Muscle of leg (tissue), 11 donors: ENCODE results near the gene DSE. TPM values are rescaled to one million over a fixed set of nuclear protein-coding genes. Genes with fewer than 3 reads are reported as not detected.
A peak's percentile ranks its signal among the peaks of the same experiment; 100 is the strongest.

Source experiments
- DNase-seq: peaks from one replicate; pipeline ENCODE4 v3.0.0; 2013
- H3K27ac ChIP-seq: one replicate; pipeline ENCODE4 v1.5.1; 2013; ENCODE audit warnings: mild to moderate bottlenecking, low read length, control low read depth
- H3K27me3 ChIP-seq: one replicate; pipeline ENCODE4 v1.6.1; 2013; ENCODE audit warnings: low read length; ENCODE audit not compliant: control insufficient read depth, insufficient read depth
- H3K36me3 ChIP-seq: one replicate; pipeline ENCODE4 v1.6.1; 2013; ENCODE audit warnings: low read length; ENCODE audit not compliant: control insufficient read depth, insufficient read depth
- H3K4me1 ChIP-seq: one replicate; pipeline ENCODE4 v1.6.1; 2013; ENCODE audit warnings: low read length; ENCODE audit not compliant: control insufficient read depth, insufficient read depth
- H3K4me3 ChIP-seq: one replicate; pipeline ENCODE4 v1.5.1; 2013; ENCODE audit warnings: low read length, control low read depth
- H3K9me3 ChIP-seq: replicated peaks from 2 replicates; pipeline ENCODE4 v1.6.1; 2013; ENCODE audit warnings: low read depth, low read length; ENCODE audit not compliant: control insufficient read depth
- WGBS: methylation state at CpG from one replicate; pipeline ENCODE4 v1.1.5; 2013; ENCODE audit warnings: missing lambda C conversion rate; ENCODE audit not compliant: insufficient coverage; 5-methylcytosine and 5-hydroxymethylcytosine counted together
- polyA plus RNA-seq, 8 donors: library from polyadenylated mRNA; unstranded; fragments of 120-200 nt; gene quantifications; one replicate each; pipeline versions ENCODE4 v1.2.1 to v1.2.3, GENCODE V29; 2013; ENCODE audit warnings: inconsistent platforms in 1 of 8, low replicate concordance in 1 of 8; ENCODE audit not compliant: insufficient read length in 8 of 8, insufficient read depth in 1 of 8
- total RNA-seq: library from RNA; stranded (reverse); fragments of 120-200 nt; gene quantifications from one replicate; pipeline ENCODE4 v1.2.4, GENCODE V29; 2013

DSE gene
- total and polyA plus RNA-seq, 9 donors: 23.7 to 42.3 (median 29.8) TPM

GRCh38 chr6:116405652-116406356 is 35.1 kb downstream of the DSE start:
- no peaks in the 10 kb centered on the region for H3K36me3 ChIP-seq
- H3K27me3 ChIP-seq: no peaks in the 10 kb centered on the region
- 15% methylated on average over 2 of the region's 8 CpGs for WGBS
- peak overlapping the region; percentile 87 for H3K27ac ChIP-seq
- no peaks in the 10 kb centered on the region for H3K9me3 ChIP-seq
- DNase-seq: peak; percentile 80
- peaks cover 19% of the 10 kb centered on the region for H3K4me1 ChIP-seq
- H3K4me3 ChIP-seq: no peak overlapping the region

- Histone ChIP-seq H3K4me1 (peaks cover 22% of the 10 kb centered on the region), H3K27me3 (no peaks in the 10 kb centered on the region), H3K36me3 (no peaks in the 10 kb centered on the region), H3K9me3 (no peaks in the 10 kb centered on the region), H3K4me3 (no peak overlapping the region), H3K27ac (peak overlapping the region; percentile 87)
- no peak for DNase-seq
- WGBS: no CpG with 5 or more reads among the region's 4 CpGs
These were observed 36.1 kb downstream of the DSE start for GRCh38 chr6:116406678-116407345.

- DNase-seq: no peak
- Histone ChIP-seq H3K27ac (no peak overlapping the region), H3K9me3 (no peaks in the 10 kb centered on the region), H3K27me3 (no peaks in the 10 kb centered on the region), H3K4me1 (peaks cover 24% of the 10 kb centered on the region), H3K36me3 (no peaks in the 10 kb centered on the region), H3K4me3 (no peak overlapping the region)
- WGBS: 40% methylated on average over 1 of the region's 4 CpGs
These were observed 37.7 kb downstream of the DSE start for GRCh38 chr6:116408491-116408890.

GRCh38 chr6:116409756-116410155 is 39.0 kb downstream of the DSE start:
- Histone ChIP-seq H3K27me3 (no peaks in the 10 kb centered on the region), H3K4me3 (no peak overlapping the region), H3K4me1 (peaks cover 16% of the 10 kb centered on the region), H3K9me3 (no peaks in the 10 kb centered on the region), H3K27ac (no peak overlapping the region), H3K36me3 (no peaks in the 10 kb centered on the region)
- 76% methylated on average over 2 of the region's 3 CpGs for WGBS
- peak; percentile 53 for DNase-seq

GRCh38 chr6:116411284-116411623 is 40.5 kb downstream of the DSE start:
- H3K27ac ChIP-seq: peak overlapping the region; percentile 5
- H3K27me3 ChIP-seq: no peaks in the 10 kb centered on the region
- WGBS: 0% methylated on average over 2 of the region's 4 CpGs
- peak; percentile 71 for DNase-seq
- H3K4me1 ChIP-seq: peaks cover 8% of the 10 kb centered on the region
- no peak overlapping the region for H3K4me3 ChIP-seq
- H3K36me3 ChIP-seq: no peaks in the 10 kb centered on the region
- no peaks in the 10 kb centered on the region for H3K9me3 ChIP-seq

GRCh38 chr6:116412270-116412669 is 41.5 kb downstream of the DSE start:
- Histone ChIP-seq H3K9me3 (no peaks in the 10 kb centered on the region), H3K27me3 (no peaks in the 10 kb centered on the region), H3K4me3 (no peak overlapping the region), H3K27ac (peak overlapping the region; percentile 56), H3K4me1 (peaks cover 6% of the 10 kb centered on the region), H3K36me3 (no peaks in the 10 kb centered on the region)
- DNase-seq: no peak

- WGBS: no CpG with 5 or more reads among the region's 1 CpG
- H3K4me3 ChIP-seq: no peak overlapping the region
- H3K9me3 ChIP-seq: no peaks in the 10 kb centered on the region
- no peak for DNase-seq
- no peaks in the 10 kb centered on the region for H3K36me3 ChIP-seq
- H3K4me1 ChIP-seq: peaks cover 6% of the 10 kb centered on the region
- H3K27ac ChIP-seq: no peak overlapping the region
- H3K27me3 ChIP-seq: no peaks in the 10 kb centered on the region
These were observed 42.6 kb downstream of the DSE start for GRCh38 chr6:116413357-116413756.

- H3K36me3 ChIP-seq: no peaks in the 10 kb centered on the region
These were observed 46.9 kb downstream of the DSE start for GRCh38 chr6:116417661-116418060.

GRCh38 chr6:116419069-116419786 is 48.5 kb downstream of the DSE start:
- H3K9me3 ChIP-seq: no peaks in the 10 kb centered on the region
- 53% methylated on average over 2 of the region's 2 CpGs for WGBS
- H3K4me3 ChIP-seq: no peak overlapping the region
- H3K27me3 ChIP-seq: no peaks in the 10 kb centered on the region
- no peak for DNase-seq
- no peaks in the 10 kb centered on the region for H3K4me1 ChIP-seq
- H3K27ac ChIP-seq: no peak overlapping the region
- H3K36me3 ChIP-seq: no peaks in the 10 kb centered on the region

More at GRCh38 chr6:116417661-116418060, 46.9 kb downstream of the DSE start:
- H3K9me3 ChIP-seq: no peaks in the 10 kb centered on the region
- H3K27ac ChIP-seq: no peak overlapping the region
- H3K4me1 ChIP-seq: no peaks in the 10 kb centered on the region
- 74% methylated on average over 2 of the region's 3 CpGs for WGBS
- no peak for DNase-seq
- no peaks in the 10 kb centered on the region for H3K27me3 ChIP-seq
- no peak overlapping the region for H3K4me3 ChIP-seq

- no peaks in the 10 kb centered on the region for H3K27me3 ChIP-seq
- no peak for DNase-seq
- H3K9me3 ChIP-seq: no peaks in the 10 kb centered on the region
- WGBS: no CpG with 5 or more reads among the region's 5 CpGs
- no peak overlapping the region for H3K27ac ChIP-seq
- H3K4me1 ChIP-seq: no peaks in the 10 kb centered on the region
- H3K4me3 ChIP-seq: no peak overlapping the region
- H3K36me3 ChIP-seq: no peaks in the 10 kb centered on the region
These were observed 49.6 kb downstream of the DSE start for GRCh38 chr6:116420341-116420740.
